ENCODE measurements around the gene TMEM196. TPM values are rescaled to one million over a fixed set of nuclear protein-coding genes. Genes with fewer than 3 reads are reported as not detected.
A peak's percentile ranks its signal among the peaks of the same experiment; 100 is the strongest.

Gene TMEM196
- total and polyA plus RNA-seq, 9 of the 15 experiments (the other 6 are each of a cell fraction or from before 2014, with no cell fraction given), result not detected

- TF ChIP-seq ZBTB33 (CRISPR knock-in tag; IDR thresholded peaks at IDR 0.05) (no peak), NELFE (IDR thresholded peaks at IDR 0.05; ENCODE audit: insufficient read depth, insufficient read length) (no peak), L3MBTL2 (IDR thresholded peaks at IDR 0.05) (peak; percentile 27; the same call in 1 of the 2 replicates), MITF (IDR thresholded peaks at IDR 0.05) (no peak), SMARCA5 (IDR thresholded peaks at IDR 0.05) (no peak), ZNF639 (CRISPR knock-in tag; conservative IDR thresholded peaks at IDR 0.05 in 1 of 2, IDR thresholded peaks at IDR 0.05 in 1 of 2) (peak in 1 of 2 experiments; percentile 4; a peak in 1 of 4 replicates)
Observed at GRCh38 chr7:19709249-19709578, 64.2 kb downstream of the TMEM196 start (continued).

All from K562 (cell line).